Activated effector memory CD4-positive, alpha-beta T cell treated with anti-CD3 and anti-CD28 coated beads, Interleukin-2, amount 50 U/mL, for 16 hours (primary cell): ENCODE data around the gene KCMF1.

Source experiments
- DNase-seq: peaks from one replicate; pipeline ENCODE4 v3.0.0-alpha.2; 2020

The KCMF1 gene

GRCh38 chr2:84956334-84957297 lies 14.3 kb upstream of the KCMF1 start:
- DNase-seq, result no peak

- DNase-seq, result no peak
Measured at GRCh38 chr2:84957771-84958134, 13.2 kb upstream of the KCMF1 start.

GRCh38 chr2:84958135-84959059 lies 12.6 kb upstream of the KCMF1 start:
- DNase-seq, result no peak

DNA sequence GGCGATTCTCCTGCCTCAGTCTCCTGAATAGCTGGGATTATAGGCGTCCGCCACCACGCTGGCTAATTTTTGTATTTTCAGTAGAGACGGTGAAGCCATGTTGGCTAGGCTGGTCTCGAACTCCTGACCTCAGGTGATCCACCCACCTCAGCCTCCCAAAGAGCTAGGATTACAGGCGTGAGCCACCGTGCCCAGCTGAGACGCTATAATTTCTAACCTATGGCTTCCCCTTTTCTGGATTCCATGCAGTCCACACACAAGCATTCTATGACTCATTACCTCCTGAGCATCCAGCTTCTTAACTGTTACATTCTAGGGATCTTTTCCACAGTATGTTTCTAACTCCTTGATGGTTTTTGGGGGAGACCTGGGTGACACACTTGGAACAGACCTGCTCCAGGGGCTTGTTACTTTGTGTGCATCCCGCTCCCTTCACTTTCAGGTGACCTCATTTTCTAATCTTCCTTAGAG lies 11.8 kb upstream of the KCMF1 start:
- DNase-seq, result no peak

GRCh38 chr2:84959566-84960506 lies 11.1 kb upstream of the KCMF1 start:
- DNase-seq, result no peak

DNA sequence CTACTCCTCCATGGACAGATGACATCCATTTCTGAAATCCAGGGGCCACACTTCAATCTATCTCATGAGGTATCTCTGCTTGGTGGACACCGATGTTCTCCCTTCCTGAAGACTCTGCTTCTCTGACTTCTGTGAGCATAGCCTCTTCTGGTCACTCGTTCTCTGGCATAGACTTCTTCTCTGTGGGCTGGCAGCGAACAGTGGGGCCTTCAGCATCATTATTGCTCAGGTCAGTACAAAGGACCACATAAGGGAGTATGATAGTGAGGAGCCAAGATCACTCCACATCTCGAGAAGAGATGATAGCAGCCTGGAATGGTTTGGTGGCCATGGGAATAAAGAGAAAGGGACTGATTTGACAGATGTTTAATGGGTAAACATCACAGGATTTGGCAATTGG lies 8.0 kb upstream of the KCMF1 start:
- DNase-seq, result no peak

DNA sequence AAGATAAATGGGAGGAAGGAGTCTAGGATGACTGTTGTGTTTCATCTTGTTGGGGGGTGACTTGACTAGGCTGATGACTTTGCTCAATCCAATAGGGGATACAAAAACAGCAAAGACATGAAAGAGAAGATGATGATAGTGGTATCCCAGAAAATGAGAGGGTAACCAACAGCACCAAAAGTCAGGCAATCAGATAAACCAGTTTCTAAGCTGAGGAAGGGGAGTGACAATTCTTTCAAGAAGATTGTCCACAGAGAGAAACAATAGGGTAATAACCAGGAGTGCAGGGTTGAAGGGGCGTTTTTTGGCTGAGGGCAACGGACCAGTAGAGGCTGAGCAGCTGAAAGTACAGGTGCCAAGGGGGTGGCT lies 7.7 kb upstream of the KCMF1 start:
- DNase-seq, result no peak

DNA sequence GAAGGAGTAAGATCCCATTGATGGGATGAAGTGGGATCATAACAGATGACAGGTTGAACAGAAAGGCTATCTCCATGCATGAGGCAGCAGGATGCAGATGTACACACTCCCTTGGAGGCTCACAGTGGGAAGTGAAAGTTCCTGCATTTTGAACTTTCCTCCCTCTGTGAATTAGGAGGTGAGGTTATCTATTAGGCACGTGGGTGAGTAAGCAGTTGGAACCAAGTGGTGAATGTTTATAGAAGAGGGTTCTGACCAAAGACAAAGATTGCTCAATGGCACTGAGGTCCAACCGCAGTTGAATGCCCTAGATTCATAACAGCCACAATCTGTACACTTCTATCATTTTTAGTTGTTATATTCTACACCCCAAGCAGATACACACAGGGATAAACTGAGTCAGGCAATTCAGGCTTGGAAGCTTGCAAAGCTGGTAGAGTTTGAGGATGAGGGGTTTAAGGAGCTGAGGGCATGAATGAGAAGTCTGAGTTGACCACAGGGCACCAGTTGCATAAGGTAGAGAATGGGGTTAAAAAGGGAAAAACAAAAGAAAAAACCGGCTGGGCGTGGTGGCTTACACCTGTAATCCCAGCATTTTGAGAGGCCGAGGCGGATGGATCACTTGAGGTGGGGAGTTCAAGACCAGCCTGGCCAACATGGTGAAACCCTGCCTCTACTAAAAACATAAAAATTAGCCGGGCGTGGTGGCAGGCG lies 7.1 kb upstream of the KCMF1 start:
- DNase-seq, result no peak

- DNase-seq, result no peak
Measured at GRCh38 chr2:84964406-84965191, 6.4 kb upstream of the KCMF1 start.

GRCh38 chr2:84965192-84965516 lies 5.8 kb upstream of the KCMF1 start:
- DNase-seq, result no peak

DNA sequence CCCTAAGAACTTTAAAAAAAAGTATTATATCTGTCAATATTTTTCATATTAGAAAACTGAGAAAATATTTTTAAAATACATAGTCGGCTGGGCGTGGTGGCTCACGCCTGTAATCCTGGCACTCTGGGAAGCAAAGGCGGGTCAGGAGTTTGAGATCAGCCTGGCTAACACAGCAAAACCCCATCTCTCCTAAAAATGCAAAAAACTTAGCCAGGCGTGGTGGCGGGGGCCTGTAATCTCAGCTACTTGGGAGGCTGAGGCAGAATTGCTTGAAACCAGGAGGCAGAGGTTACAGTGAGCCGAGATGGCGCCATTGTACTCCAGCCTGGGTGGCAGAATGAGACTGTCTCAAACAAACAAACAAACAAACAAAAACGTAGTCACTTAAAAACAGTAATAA lies 5.1 kb upstream of the KCMF1 start:
- no peak for DNase-seq

DNA sequence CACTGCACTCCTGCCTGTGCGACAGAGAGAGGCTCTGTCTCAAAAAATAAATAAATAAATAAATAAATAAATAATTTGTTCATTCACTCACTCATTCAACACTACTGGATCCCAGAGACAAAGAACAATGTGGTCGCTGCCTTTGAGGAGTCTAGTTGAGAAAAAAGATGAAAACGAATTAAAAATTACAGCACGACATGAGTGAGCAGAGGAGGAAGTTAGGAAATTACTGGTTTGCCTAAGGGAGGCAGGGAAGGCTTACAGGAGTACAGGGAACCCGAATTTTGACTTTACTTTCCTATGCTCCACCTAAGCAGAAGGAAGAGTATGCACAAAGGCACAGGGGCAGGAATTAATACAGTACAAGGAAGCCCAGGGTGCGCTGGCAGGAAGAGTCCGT lies 4.2 kb upstream of the KCMF1 start:
- no peak for DNase-seq

DNA sequence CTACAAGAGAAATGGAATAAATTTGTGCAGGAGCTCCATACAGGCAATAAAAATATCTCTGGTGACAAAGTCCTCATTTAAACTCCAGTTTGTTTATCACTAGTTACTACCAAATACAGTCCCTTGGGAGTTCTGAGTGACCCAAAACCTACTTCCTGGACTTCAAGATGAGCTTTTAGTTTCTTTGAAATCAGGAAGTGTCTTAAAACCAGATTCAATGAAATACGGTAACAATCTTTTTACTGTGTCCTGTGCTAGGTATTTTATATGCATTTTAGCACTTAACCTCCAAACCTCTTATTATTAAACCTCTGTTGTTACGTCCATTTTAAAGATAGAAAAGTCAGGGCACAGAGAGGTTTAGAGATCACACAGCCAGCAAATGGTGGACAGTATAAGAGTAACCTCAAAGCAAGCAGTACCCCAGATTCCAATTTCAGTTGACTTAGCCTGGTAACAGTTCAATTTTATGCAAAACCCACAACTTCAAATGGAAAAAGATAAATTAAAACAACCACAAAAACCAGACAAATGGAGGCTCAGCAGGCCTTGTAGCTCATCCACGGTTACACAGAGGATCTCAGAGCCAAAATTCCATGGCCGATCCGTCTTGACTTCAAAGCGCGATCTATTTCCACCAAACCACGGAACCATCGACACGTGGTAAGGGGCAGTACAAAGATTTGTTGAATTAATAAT lies 1.3 kb upstream of the KCMF1 start:
- DNase-seq, result peak; percentile 71

GRCh38 chr2:84970210-84970867 lies 622 bp upstream of the KCMF1 start:
- DNase-seq, result peak; percentile 85

DNA sequence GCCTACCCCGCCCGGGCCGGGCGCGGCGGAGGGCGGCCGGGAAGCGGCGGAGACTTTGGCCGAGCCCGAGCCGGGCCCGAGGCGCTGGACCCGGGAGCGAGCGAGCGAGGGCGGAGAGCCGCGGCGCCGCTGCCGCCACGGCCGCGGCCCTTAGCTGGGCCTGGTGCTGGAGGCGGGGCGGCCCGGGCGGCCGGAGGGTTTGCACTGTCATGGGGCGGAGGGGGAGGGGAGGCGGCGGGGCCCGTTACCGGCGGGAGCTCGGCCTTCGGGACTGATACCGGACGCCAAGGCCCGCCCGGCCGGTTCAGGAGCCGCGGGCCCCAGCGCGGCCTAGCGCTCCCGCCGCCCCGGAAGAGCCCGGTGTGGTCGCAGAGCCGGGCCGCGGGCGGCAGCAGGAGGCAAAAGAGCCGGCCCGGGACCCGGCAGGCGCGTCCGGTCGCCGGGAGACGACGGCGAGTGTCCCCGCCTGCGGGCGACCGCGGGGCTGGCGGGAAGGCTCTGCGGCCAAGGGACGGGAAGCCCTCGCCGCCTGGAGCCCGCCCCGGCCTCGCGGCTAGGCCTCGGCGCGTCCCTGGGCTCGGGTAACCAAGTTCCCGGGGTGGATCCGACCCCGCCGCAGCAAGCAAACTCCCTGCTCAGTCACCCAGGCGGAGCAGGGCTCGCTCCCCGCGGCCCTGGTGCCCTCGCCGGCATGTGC lies 697 bp downstream of the KCMF1 start:
- DNase-seq, result peak; percentile 89

DNA sequence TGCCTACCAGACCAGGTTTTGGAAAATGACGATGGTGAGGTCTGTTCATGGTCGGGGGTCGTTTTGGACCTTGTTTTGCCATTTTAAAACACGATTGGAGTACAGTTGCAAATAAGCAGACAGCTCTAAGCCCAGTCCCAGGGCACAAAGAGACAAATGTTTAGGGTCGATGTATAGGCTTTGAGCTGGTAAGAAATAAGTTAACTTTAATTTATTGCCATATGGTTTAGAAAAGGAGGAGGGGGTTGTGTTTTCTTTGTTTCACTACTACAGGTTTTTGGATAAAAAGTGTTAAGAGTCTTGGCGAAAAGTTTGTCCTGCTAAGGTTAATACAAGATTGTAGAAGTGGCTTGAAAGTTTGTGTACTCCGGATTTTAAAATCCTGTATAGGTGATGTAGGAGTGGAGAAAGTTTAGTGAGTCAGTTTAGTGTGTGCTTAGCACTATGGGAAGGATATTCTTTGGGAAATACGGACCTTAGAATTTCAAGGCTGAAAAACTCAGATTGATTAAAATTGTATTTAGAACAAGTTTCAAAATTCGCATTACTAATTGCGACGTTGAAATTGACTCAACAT lies 1.3 kb downstream of the KCMF1 start:
- DNase-seq, result no peak

DNA sequence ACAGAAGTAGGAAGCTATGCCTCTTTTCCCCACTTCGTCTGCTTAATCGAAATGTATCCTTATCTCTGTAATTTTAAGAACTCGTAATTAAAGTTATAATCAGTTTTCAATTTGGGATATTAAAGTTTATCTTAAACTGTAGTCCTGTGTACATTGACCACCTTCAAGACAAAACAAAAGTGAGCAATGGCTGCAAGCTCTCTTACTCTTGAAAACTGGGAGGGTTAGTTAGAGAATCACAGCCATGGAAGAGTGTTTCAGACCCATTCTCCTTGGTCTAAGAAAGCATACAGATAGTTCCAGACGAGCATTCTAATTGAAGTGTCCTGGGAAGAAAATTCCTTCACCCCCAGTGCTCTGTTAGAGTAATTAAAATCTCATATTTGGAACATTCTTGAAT lies 2.0 kb downstream of the KCMF1 start:
- DNase-seq, result no peak

DNA sequence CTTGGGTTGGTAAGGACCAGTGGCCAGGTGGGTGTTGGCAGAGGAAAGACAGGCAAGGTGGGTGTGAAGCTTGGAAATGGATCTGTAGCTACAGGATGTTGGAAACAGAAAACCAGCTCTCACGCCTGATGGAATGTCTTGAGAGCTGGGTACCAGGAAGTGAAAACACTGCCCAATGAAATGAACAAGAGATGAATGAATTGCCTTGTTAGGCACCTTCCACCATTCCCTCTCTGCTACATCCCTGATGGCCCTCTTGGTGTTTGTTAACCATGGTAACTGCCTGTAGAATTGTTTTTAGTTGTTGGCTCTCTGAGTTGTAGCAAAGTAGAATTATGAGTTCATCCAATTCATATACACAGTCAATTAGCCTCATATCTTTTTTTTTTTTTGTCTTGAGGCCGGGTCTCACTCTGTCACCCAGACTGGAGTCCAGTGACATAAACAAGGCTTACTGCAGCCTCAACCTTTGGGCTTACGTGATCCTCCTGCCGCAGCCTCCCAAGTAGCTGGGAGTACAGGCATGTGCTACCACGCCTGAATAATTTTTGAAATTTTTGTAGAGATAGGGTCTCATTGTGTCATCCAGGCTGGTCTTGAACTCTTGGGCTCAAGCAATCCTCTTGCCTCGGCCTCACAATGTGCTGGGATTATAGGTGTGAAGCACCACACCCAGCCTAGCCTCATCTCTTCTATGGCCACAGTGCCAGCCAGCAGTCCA lies 9.5 kb downstream of the KCMF1 start:
- DNase-seq, result no peak
